Aorta (tissue), 5 donors: Measurements from ENCODE around the gene GRHPR. TPM values are rescaled to one million over a fixed set of nuclear protein-coding genes. Genes with fewer than 3 reads are reported as not detected.

Source experiments
- ATAC-seq: fragments of 200-7000 bp; cut with Tn5 transposase; one replicate; pipeline ENCODE4 v1.9.1; 2022; ENCODE audit warnings: moderate library complexity; ENCODE audit not compliant: low FRiP score
- DNase-seq, 2 donors: peaks; one replicate each; pipeline ENCODE4 v3.0.0-alpha.2; 2020
- H3K27ac ChIP-seq, 2 donors: one replicate each; pipeline ENCODE4 v1.5.1; 2013; ENCODE audit warnings: low read length in 2 of 2, mild to moderate bottlenecking in 2 of 2, moderate library complexity in 2 of 2, control low read depth in 1 of 2, inconsistent platforms in 1 of 2, low read depth in 1 of 2
- H3K27me3 ChIP-seq, 2 donors: one replicate each; pipeline ENCODE4 v1.6.1; 2013; ENCODE audit warnings: control low read depth in 1 of 2, low read length in 1 of 2, mild to moderate bottlenecking in 1 of 2, moderate library complexity in 1 of 2; ENCODE audit not compliant: insufficient read depth in 2 of 2, control insufficient read depth in 1 of 2
- H3K36me3 ChIP-seq, 2 donors: one replicate each; pipeline ENCODE4 v1.6.1; 2013; ENCODE audit warnings: control low read depth in 1 of 2, low read length in 1 of 2, mild to moderate bottlenecking in 1 of 2; ENCODE audit not compliant: insufficient read depth in 2 of 2, control insufficient read depth in 1 of 2
- H3K4me1 ChIP-seq, 2 donors: one replicate each; pipeline ENCODE4 v1.6.1; 2013; ENCODE audit warnings: low read length in 2 of 2, control low read depth in 1 of 2, mild to moderate bottlenecking in 1 of 2, moderate library complexity in 1 of 2; ENCODE audit not compliant: insufficient read depth in 2 of 2, control insufficient read depth in 1 of 2
- H3K4me3 ChIP-seq, 2 donors: one replicate each; pipeline ENCODE4 v1.5.1; 2013; ENCODE audit warnings: low read length in 2 of 2, control low read depth in 1 of 2, mild to moderate bottlenecking in 1 of 2
- H3K9me3 ChIP-seq: one replicate; pipeline ENCODE4 v1.6.1; 2013; ENCODE audit warnings: mild to moderate bottlenecking, low read length; ENCODE audit not compliant: control insufficient read depth
- WGBS, 2 donors: extraction: QIAGEN DNeasy Blood & Tissue Kit; methylation state at CpG; one replicate each; pipeline ENCODE4 v1.1.7; 2013; 5-methylcytosine and 5-hydroxymethylcytosine counted together
- intact Hi-C, 2 donors: fragments of 100-400 bp; cut with DNase I; formaldehyde crosslinking; loops; one replicate each; pipeline versions ENCODE4 v1.14.2 to v1.15.0; 2022
- long read RNA-seq, 2 donors: library from polyadenylated mRNA; unstranded; transcript quantifications; one replicate each; pipeline ENCODE4 v2.0.0, GENCODE V29; 2020 to 2021
- polyA plus RNA-seq, 2 donors: library from polyadenylated mRNA; stranded (reverse); fragments of 200-250 nt; gene quantifications; one replicate each; pipeline ENCODE4 v1.2.3, GENCODE V29; 2013
- total RNA-seq, 2 donors: library from RNA; stranded (reverse); fragmentation: NEBNext Ultra II Directional; extraction: Animal tissue kit (Norgen Biotek cat#: 25700); gene quantifications; one replicate each; pipeline ENCODE4 v1.2.1, GENCODE V29; 2021
- donor health status: healthy with polysubstance abuse.
- donor health status: Bipolar disorder and iron deficiency.
- donor health status: DM: no; HTN: no; CAD: no.
- donor health status: DM: no; HTN: no; CAD: no.
- donor health status: DM: yes; HTN: yes; CAD: no.

GRHPR gene
- 10 to 100 TPM; 59.4 to 75.3 TPM for total RNA-seq
- polyA plus RNA-seq: 10 to 100 TPM; 72.9 to 99.7 TPM
- long read RNA-seq, donor 1, full-length matches to known transcripts: 103 of 131 reads
- long read RNA-seq, donor 1, partial matches to known transcripts: 17 of 131 reads
- long read RNA-seq, donor 1, other reads (novel, unspliced or antisense): 11 of 131 reads
- long read RNA-seq, donor 2, full-length matches to known transcripts: 27 of 45 reads
- long read RNA-seq, donor 2, partial matches to known transcripts: 10 of 45 reads
- long read RNA-seq, donor 2, other reads (novel, unspliced or antisense): 8 of 45 reads

GRCh38 chr9:37422289-37423104 is at the start of gene GRHPR:
TSS of gene GRHPR (plus strand) at chr9:37422696. CDS start at chr9:37422751, 55 bp downstream.
- 0% methylated on average over 54 to 56 of the region's 56 CpGs for WGBS, 2 donors
- Histone ChIP-seq H3K9me3 (no peaks in the 10 kb centered on the region), H3K4me1 (no peaks in the 10 kb centered on the region), H3K27me3 (no peaks in the 10 kb centered on the region), H3K27ac (peak within 1 kb of the TSS in 1 of 2 donors; percentile 49), H3K4me3 (peak within 1 kb of the TSS; percentile 55 to 78), H3K36me3 (no peaks in the 10 kb centered on the region)
- DNase-seq (peak; percentile 93 to 98), ATAC-seq (peak; percentile 97)
- intact Hi-C loops: loop anchor here (2.0 to 5.0 kb wide), 4 partner anchors 40 to 302 kb away; partner anchors contain the start of genes ZBTB5 (in 1 of the 2) and ZCCHC7 (in 1 of the 2)

GRCh38 chr9:37372839-37373238 is 49.7 kb upstream of the GRHPR start:
- Histone ChIP-seq H3K4me1 (no peaks in the 10 kb centered on the region), H3K4me3 (no peak overlapping the region), H3K36me3 (no peaks in the 10 kb centered on the region), H3K27ac (no peak overlapping the region), H3K27me3 (no peaks in the 10 kb centered on the region), H3K9me3 (no peaks in the 10 kb centered on the region)
- WGBS, 2 donors: 83 to 90% methylated on average over 3 of the region's 3 CpGs
- DNase-seq (no peak), ATAC-seq (no peak)
- intact Hi-C loops: loop anchor here in 1 of 2 donors (5.0 kb wide), 1 partner anchor 506 kb away; no protein-coding TSS in a partner anchor

- intact Hi-C loops: loop anchor here in 1 of 2 donors (5.0 kb wide), 1 partner anchor 506 kb away; no protein-coding TSS in a partner anchor
- no peaks in the 10 kb centered on the region for H3K27me3 ChIP-seq
- no peak overlapping the region for H3K27ac ChIP-seq
- no peak overlapping the region for H3K4me3 ChIP-seq
- DNase-seq (no peak), ATAC-seq (no peak)
- no peaks in the 10 kb centered on the region for H3K9me3 ChIP-seq
- WGBS, 2 donors: 92 to 96% methylated on average over 1 of the region's 1 CpG
- H3K4me1 ChIP-seq: no peaks in the 10 kb centered on the region
- no peaks in the 10 kb centered on the region for H3K36me3 ChIP-seq
These were observed 48.9 kb upstream of the GRHPR start for GRCh38 chr9:37373621-37374020.

- H3K4me3 ChIP-seq: no peak overlapping the region
- ATAC-seq (no peak), DNase-seq (no peak)
- no peaks in the 10 kb centered on the region for H3K36me3 ChIP-seq
- no peak overlapping the region for H3K27ac ChIP-seq
- intact Hi-C loops: loop anchor here in 1 of 2 donors (5.0 kb wide), 2 partner anchors 48 to 508 kb away; no protein-coding TSS in a partner anchor
- H3K9me3 ChIP-seq: no peaks in the 10 kb centered on the region
- 81 to 84% methylated on average over 6 of the region's 6 CpGs for WGBS, 2 donors
- no peaks in the 10 kb centered on the region for H3K27me3 ChIP-seq
- no peaks in the 10 kb centered on the region for H3K4me1 ChIP-seq
These were observed 47.6 kb upstream of the GRHPR start for GRCh38 chr9:37374892-37375291.

- Histone ChIP-seq H3K4me1 (no peaks in the 10 kb centered on the region), H3K27me3 (no peaks in the 10 kb centered on the region), H3K4me3 (no peak overlapping the region), H3K36me3 (no peaks in the 10 kb centered on the region), H3K27ac (no peak overlapping the region), H3K9me3 (no peaks in the 10 kb centered on the region)
- intact Hi-C loops: loop anchor here in 1 of 2 donors (5.0 kb wide), 1 partner anchor 51 kb away; no protein-coding TSS in a partner anchor
- ATAC-seq (no peak), DNase-seq (no peak)
- 82 to 84% methylated on average over 13 of the region's 13 CpGs for WGBS, 2 donors
These were observed 44.5 kb upstream of the GRHPR start for GRCh38 chr9:37377688-37378612.

GRCh38 chr9:37378613-37379004 is 43.9 kb upstream of the GRHPR start:
- Histone ChIP-seq H3K9me3 (no peaks in the 10 kb centered on the region), H3K27me3 (no peaks in the 10 kb centered on the region), H3K27ac (no peak overlapping the region), H3K36me3 (no peaks in the 10 kb centered on the region), H3K4me3 (no peak overlapping the region), H3K4me1 (no peaks in the 10 kb centered on the region)
- ATAC-seq: no peak
- no peak for DNase-seq
- intact Hi-C loops: loop anchor here in 1 of 2 donors (5.0 kb wide), 1 partner anchor 51 kb away; no protein-coding TSS in a partner anchor
- WGBS, 2 donors: 88 to 93% methylated on average over 19 of the region's 19 CpGs

- no peaks in the 10 kb centered on the region for H3K9me3 ChIP-seq
- DNase-seq (no peak), ATAC-seq (no peak)
- H3K4me3 ChIP-seq: no peak overlapping the region
- H3K36me3 ChIP-seq: no peaks in the 10 kb centered on the region
- no peak overlapping the region for H3K27ac ChIP-seq
- intact Hi-C loops: loop anchor here in 1 of 2 donors (5.0 kb wide), 1 partner anchor 53 kb away; no protein-coding TSS in a partner anchor
- no peaks in the 10 kb centered on the region for H3K27me3 ChIP-seq
- WGBS, 2 donors: 66 to 67% methylated on average over 2 of the region's 2 CpGs
- no peaks in the 10 kb centered on the region for H3K4me1 ChIP-seq
These were observed 42.7 kb upstream of the GRHPR start for GRCh38 chr9:37379835-37380234.

GRCh38 chr9:37380570-37380969 is 41.9 kb upstream of the GRHPR start:
- Histone ChIP-seq H3K4me1 (no peaks in the 10 kb centered on the region), H3K27me3 (no peaks in the 10 kb centered on the region), H3K36me3 (no peaks in the 10 kb centered on the region), H3K9me3 (no peaks in the 10 kb centered on the region), H3K4me3 (no peak overlapping the region), H3K27ac (no peak overlapping the region)
- WGBS, 2 donors: 88 to 93% methylated on average over 9 of the region's 9 CpGs
- no peak for DNase-seq
- intact Hi-C loops: no loop called here
- no peak for ATAC-seq
